Neural progenitor cell (in vitro differentiated cells): Measurements from ENCODE around the gene EP400.

Source experiments
- CTCF ChIP-seq: fragments of 200-600 bp; sonication (generic); IDR thresholded peaks from 2 replicates; pipeline ENCODE4 v1.5.1; 2017; ENCODE audit warnings: antibody characterized with exemption, mild to moderate bottlenecking
- EZH2phosphoT487 ChIP-seq: fragments of 200-600 bp; sonication (generic); IDR thresholded peaks from 2 replicates; pipeline ENCODE4 v1.6.1; 2017; ENCODE audit warnings: antibody characterized with exemption

GRCh38 chr12:132014915-132015280 is 65.2 kb downstream of the EP400 start:
- TF ChIP-seq CTCF: no peak
- no peak for TF ChIP-seq EZH2phosphoT487
